ENCODE data around the gene B4GALNT3.

Gene B4GALNT3

DNA sequence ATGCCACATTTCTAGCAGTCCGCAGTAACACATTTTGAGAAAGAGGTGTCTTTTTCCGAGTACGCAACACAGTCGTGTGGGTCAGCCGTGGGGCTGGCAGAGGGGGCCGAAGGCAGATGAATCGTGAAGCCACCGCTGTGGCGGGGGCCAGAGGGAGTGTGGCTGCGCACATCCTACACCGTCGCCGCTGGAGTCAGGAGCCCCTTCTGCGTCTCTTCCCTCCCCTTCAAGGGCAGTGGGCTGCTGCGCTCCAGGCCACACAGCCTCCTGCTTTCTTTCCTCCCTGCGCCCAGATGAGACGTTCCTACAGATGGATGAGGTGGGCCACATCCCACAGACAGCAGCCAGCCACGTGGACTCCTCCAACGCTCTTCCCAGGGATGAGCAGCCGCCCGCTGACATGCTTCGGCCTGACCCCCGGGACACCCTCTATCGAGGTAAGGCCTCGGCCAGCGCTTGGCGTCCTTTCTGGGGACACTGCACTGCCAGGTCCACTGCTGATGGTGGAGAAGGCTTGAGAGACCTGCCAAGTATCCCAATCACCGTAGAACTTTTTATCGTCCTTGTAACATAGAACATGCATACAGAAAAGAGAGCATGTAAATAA lies 89.8 kb downstream of the B4GALNT3 start:
- in situ Hi-C loops (cut with MboI; ENCODE audit: low sequenced_read_pairs, unreplicated experiment) = loop anchor here (25.0 kb wide), 1 partner anchor 1038 kb away; the partner anchor contains the start of gene FBXL14
- no peak for DNase-seq (ENCODE audit: low spot score)
- TF ChIP-seq, protein P1, sequence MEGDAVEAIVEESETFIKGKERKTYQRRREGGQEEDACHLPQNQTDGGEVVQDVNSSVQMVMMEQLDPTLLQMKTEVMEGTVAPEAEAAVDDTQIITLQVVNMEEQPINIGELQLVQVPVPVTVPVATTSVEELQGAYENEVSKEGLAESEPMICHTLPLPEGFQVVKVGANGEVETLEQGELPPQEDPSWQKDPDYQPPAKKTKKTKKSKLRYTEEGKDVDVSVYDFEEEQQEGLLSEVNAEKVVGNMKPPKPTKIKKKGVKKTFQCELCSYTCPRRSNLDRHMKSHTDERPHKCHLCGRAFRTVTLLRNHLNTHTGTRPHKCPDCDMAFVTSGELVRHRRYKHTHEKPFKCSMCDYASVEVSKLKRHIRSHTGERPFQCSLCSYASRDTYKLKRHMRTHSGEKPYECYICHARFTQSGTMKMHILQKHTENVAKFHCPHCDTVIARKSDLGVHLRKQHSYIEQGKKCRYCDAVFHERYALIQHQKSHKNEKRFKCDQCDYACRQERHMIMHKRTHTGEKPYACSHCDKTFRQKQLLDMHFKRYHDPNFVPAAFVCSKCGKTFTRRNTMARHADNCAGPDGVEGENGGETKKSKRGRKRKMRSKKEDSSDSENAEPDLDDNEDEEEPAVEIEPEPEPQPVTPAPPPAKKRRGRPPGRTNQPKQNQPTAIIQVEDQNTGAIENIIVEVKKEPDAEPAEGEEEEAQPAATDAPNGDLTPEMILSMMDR (IDR thresholded peaks at IDR 0.05; ENCODE audit: borderline replicate concordance, control extremely low read depth, extremely low read depth, insufficient read depth, missing control alignments) = no peak

DNA sequence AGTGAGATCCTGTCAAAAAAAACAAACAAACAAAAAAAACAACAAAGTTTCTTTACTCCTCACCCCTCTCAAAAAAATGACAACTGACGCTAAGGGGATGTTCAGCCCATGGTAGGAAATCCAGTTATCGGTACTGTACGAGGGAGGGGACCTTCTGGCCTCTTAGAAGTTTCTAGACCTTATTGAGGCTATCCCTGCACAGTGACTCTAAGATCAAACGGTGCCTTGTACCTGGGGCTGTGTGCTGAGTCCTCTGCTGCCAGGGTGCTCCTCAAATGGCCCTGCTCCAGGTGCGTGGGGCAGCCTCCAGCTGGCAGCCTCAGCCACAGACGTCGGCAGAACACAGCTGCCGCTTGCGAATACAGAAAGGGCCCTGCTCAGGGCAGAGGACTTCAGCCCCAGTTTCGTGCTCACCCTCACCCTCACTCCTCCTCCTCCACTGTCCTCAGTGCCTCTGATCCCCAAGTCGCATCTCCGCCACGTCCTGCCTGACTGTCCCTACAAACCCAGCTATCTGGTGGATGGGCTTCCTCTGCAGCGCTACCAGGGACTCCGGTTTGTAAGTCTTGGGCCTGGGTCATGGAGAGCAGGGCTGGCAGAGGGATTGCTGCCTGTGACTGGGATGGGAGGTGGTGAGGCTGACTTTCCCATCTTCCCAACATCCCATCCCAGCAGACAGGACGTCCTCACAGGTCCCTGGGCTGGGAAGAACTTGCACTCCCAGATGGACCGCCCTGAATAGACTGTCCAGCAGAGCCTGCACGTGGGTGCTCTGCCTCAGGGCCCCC lies 90.9 kb downstream of the B4GALNT3 start:
- in situ Hi-C loops (cut with MboI; ENCODE audit: low sequenced_read_pairs, unreplicated experiment) = loop anchor here (25.0 kb wide), 1 partner anchor 1037 kb away; the partner anchor contains the start of gene FBXL14

DNA sequence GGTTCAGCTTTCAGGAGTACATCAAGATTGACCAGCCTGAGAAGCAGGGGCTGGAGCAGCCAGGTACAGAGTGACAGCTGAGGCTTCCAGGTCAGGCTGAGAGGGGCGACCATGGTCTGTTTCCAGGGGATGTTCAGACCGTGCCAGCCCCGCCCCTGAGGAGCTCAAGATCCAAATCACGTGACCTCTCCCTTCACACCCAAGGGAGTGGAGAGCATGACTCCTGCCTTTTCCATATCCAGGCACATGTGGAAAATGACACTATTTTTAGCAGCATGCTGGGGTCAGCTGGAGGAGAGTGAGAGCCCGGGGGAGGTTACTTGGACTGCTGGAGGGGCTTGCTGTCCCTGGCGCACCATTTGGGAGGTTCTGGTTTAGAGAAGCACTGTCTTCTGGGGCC lies 92.7 kb downstream of the B4GALNT3 start:
- no peak for DNase-seq (ENCODE audit: low spot score)
- TF ChIP-seq, protein P1 (IDR thresholded peaks at IDR 0.05; ENCODE audit: borderline replicate concordance, control extremely low read depth, extremely low read depth, insufficient read depth, missing control alignments) = no peak
- in situ Hi-C loops (cut with MboI; ENCODE audit: low sequenced_read_pairs, unreplicated experiment) = loop anchor here (25.0 kb wide), 1 partner anchor 1035 kb away; the partner anchor contains the start of gene FBXL14

More for the DNA sequence above, 90.9 kb downstream of the B4GALNT3 start:
- TF ChIP-seq, protein P1 (IDR thresholded peaks at IDR 0.05; ENCODE audit: borderline replicate concordance, control extremely low read depth, extremely low read depth, insufficient read depth, missing control alignments) = no peak
- DNase-seq (ENCODE audit: low spot score) = no peak

DNA sequence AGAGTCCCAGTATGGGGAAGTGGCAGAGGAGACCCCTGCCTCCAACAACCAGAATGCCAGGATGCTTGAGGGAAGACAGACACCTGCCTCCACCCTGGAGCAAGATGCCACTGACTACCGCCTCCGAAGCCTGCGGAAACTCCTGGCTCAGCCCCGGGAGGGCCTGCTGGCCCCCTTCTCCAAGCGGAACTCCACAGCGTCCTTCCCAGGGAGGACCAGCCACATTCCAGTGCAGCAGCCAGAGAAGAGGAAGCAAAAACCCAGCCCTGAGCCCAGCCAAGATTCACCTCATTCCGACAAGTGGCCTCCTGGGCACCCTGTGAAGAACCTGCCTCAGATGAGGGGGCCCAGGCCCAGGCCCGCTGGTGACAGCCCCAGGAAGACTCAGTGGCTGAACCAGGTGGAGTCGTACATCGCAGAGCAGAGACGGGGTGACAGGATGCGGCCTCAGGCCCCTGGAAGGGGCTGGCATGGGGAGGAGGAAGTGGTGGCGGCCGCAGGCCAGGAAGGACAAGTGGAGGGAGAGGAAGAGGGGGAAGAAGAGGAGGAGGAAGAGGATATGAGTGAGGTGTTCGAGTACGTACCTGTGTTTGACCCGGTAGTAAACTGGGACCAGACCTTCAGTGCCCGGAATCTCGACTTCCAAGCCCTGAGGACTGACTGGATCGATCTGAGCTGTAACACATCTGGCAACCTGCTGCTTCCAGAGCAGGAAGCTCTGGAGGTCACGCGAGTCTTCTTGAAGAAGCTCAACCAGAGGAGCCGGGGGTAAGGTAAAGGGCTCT lies 93.7 kb downstream of the B4GALNT3 start:
- in situ Hi-C loops (cut with MboI; ENCODE audit: low sequenced_read_pairs, unreplicated experiment) = loop anchor here (25.0 kb wide), 1 partner anchor 1034 kb away; the partner anchor contains the start of gene FBXL14
- TF ChIP-seq, protein P1 (IDR thresholded peaks at IDR 0.05; ENCODE audit: borderline replicate concordance, control extremely low read depth, extremely low read depth, insufficient read depth, missing control alignments) = no peak
- no peak for DNase-seq (ENCODE audit: low spot score)

DNA sequence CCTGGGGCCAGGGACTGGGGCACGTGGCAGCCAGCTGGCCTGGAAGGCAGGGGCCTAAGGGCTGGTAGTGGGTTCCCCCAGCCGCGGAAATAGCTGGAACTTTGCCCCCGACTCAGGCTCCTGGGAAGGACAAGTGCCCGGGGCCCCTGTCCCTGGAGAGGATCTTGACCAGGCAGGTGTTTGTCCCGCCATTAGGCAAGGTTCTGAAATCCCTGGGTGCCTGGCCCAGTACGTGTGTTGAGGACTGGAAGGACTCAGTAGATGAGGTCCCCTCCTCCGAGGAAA lies 94.2 kb downstream of the B4GALNT3 start:
- in situ Hi-C loops (cut with MboI; ENCODE audit: low sequenced_read_pairs, unreplicated experiment) = loop anchor here (25.0 kb wide), 1 partner anchor 1033 kb away; the partner anchor contains the start of gene FBXL14
- DNase-seq (ENCODE audit: low spot score) = no peak
- TF ChIP-seq, protein P1 (IDR thresholded peaks at IDR 0.05; ENCODE audit: borderline replicate concordance, control extremely low read depth, extremely low read depth, insufficient read depth, missing control alignments) = no peak

DNA sequence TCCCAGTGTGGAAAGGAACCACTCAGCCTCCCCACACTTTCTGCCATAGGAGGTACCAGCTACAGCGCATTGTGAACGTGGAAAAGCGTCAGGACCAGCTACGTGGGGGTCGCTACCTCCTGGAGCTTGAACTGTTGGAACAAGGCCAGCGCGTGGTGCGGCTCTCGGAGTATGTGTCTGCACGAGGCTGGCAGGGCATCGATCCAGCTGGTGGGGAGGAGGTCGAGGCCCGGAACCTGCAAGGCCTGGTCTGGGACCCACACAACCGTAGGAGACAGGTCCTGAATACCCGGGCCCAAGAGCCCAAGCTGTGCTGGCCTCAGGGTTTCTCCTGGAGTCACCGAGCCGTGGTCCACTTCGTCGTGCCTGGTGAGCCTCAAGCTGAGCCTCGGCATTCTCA lies 96.8 kb downstream of the B4GALNT3 start:
- in situ Hi-C loops (cut with MboI; ENCODE audit: low sequenced_read_pairs, unreplicated experiment) = loop anchor here (25.0 kb wide), 1 partner anchor 1031 kb away; the partner anchor contains the start of gene FBXL14
- TF ChIP-seq, protein P1 (IDR thresholded peaks at IDR 0.05; ENCODE audit: borderline replicate concordance, control extremely low read depth, extremely low read depth, insufficient read depth, missing control alignments) = no peak
- DNase-seq (ENCODE audit: low spot score) = no peak
